Mesothelial cell of epicardium (in vitro differentiated cells): Measurements from ENCODE around the gene ROR2. TPM values are rescaled to one million over a fixed set of nuclear protein-coding genes. Genes with fewer than 3 reads are reported as not detected.
A peak's percentile ranks its signal among the peaks of the same experiment; 100 is the strongest.

Experiments used
- DNase-seq, 2 experiments: peaks; one replicate each; pipeline ENCODE4 v3.0.0; 2021; ENCODE audit warnings: low spot score in 2 of 2; ENCODE audit not compliant: unreplicated experiment in 2 of 2
- H3K27ac Mint-ChIP-seq: 2 replicates; pipeline ENCODE4 v1.8.0; 2021; ENCODE audit warnings: mixed read lengths
- H3K27me3 Mint-ChIP-seq: 2 replicates; pipeline ENCODE4 v1.8.0; 2021; ENCODE audit warnings: low read depth, mixed read lengths
- H3K36me3 Mint-ChIP-seq: 2 replicates; pipeline ENCODE4 v1.8.0; 2021; ENCODE audit warnings: mixed read lengths
- H3K4me1 Mint-ChIP-seq: 2 replicates; pipeline ENCODE4 v1.8.0; 2021; ENCODE audit warnings: mixed read lengths
- H3K4me3 Mint-ChIP-seq: 2 replicates; pipeline ENCODE4 v1.8.0; 2021; ENCODE audit warnings: mild to moderate bottlenecking, moderate library complexity, mixed read lengths
- H3K9me3 Mint-ChIP-seq: 2 replicates; pipeline ENCODE4 v1.8.0; 2021; ENCODE audit warnings: mixed read lengths
- CTCF ChIP-seq: fragments of 200-600 bp; sonication (generic); IDR thresholded peaks from one replicate; pipeline ENCODE4 v1.5.0; 2021; ENCODE audit warnings: antibody characterized with exemption; ENCODE audit not compliant: unreplicated experiment
- total RNA-seq: library from RNA; stranded (reverse); gene quantifications from 3 replicates; pipeline ENCODE4 v1.2.1, GENCODE V29; 2021

ROR2 gene
- total RNA-seq, 1 donor from 2014 or later: 41.0 TPM

GRCh38 chr9:91824151-91824550 is 125.9 kb downstream of the ROR2 start:
- Mint-ChIP-seq H3K27ac (peak overlapping the region; percentile 30), H3K27me3 (no peaks in the 10 kb centered on the region), H3K36me3 (peaks cover 10% of the 10 kb centered on the region), H3K4me1 (peaks cover 25% of the 10 kb centered on the region), H3K9me3 (peaks cover 11% of the 10 kb centered on the region), H3K4me3 (no peak overlapping the region)
- DNase-seq: no peak
- no peak for TF ChIP-seq CTCF

GRCh38 chr9:91820949-91821880 is 128.8 kb downstream of the ROR2 start:
- H3K27ac Mint-ChIP-seq: no peak overlapping the region

GRCh38 chr9:91820126-91820750 is 129.8 kb downstream of the ROR2 start:
- Mint-ChIP-seq H3K4me3 (no peak overlapping the region), H3K36me3 (peaks cover 10% of the 10 kb centered on the region), H3K27ac (no peak overlapping the region), H3K4me1 (peaks cover 43% of the 10 kb centered on the region), H3K27me3 (no peaks in the 10 kb centered on the region), H3K9me3 (peaks cover 11% of the 10 kb centered on the region)
- DNase-seq: no peak
- TF ChIP-seq CTCF: no peak

More at GRCh38 chr9:91820949-91821880, 128.8 kb downstream of the ROR2 start:
- Mint-ChIP-seq H3K4me3 (no peak overlapping the region), H3K9me3 (peaks cover 11% of the 10 kb centered on the region), H3K27me3 (no peaks in the 10 kb centered on the region), H3K4me1 (peaks cover 38% of the 10 kb centered on the region), H3K36me3 (peaks cover 10% of the 10 kb centered on the region)
- TF ChIP-seq CTCF: no peak
- no peak for DNase-seq

- Mint-ChIP-seq H3K9me3 (peaks cover 11% of the 10 kb centered on the region), H3K4me1 (peaks cover 43% of the 10 kb centered on the region), H3K27ac (peak overlapping the region; percentile 36), H3K36me3 (peaks cover 10% of the 10 kb centered on the region), H3K4me3 (no peak overlapping the region), H3K27me3 (no peaks in the 10 kb centered on the region)
- DNase-seq: no peak
- TF ChIP-seq CTCF: no peak
Observed at GRCh38 chr9:91818647-91819403, 131.2 kb downstream of the ROR2 start.

- H3K27ac Mint-ChIP-seq: peak overlapping the region; percentile 92
- peak overlapping the region; percentile 52 for H3K4me3 Mint-ChIP-seq
- no peaks in the 10 kb centered on the region for H3K27me3 Mint-ChIP-seq
- H3K36me3 Mint-ChIP-seq: peaks cover 10% of the 10 kb centered on the region
- peaks cover 11% of the 10 kb centered on the region for H3K9me3 Mint-ChIP-seq
- no peak for TF ChIP-seq CTCF
- peaks cover 47% of the 10 kb centered on the region for H3K4me1 Mint-ChIP-seq
- DNase-seq: no peak
Observed at GRCh38 chr9:91818225-91818585, 131.8 kb downstream of the ROR2 start.
